ENCODE results near the gene KRTAP21-1.

KRTAP21-1 gene

GRCh38 chr21:30707409-30707808 lies 47.8 kb downstream of the KRTAP21-1 start:
- TF ChIP-seq CTCF (IDR thresholded peaks at IDR 0.05; ENCODE audit: low read depth, low read length, missing control alignments) = no peak
- Histone ChIP-seq H3K36me3 (replicated peaks) (no peaks in the 10 kb centered on the region), H3K4me3 (ENCODE audit: low read depth, low read length) (no peak overlapping the region), H3K27me3 (replicated peaks) (no peaks in the 10 kb centered on the region), H3K27ac (no peak overlapping the region)
- in situ Hi-C loops (cut with HindIII; ENCODE audit: low pct_ligation_motif_present, low sequenced_read_pairs) = no loop called here
- no peak for DNase-seq

Measured in brain microvascular endothelial cell (primary cell).